GM18873 (cell line): Measurements from ENCODE around the gene TAS2R4.
"Not testable (repeated sequence)": the region's sequence is repeated elsewhere in the genome, so short reads cannot be mapped to it uniquely, and the experiment has no call there.

ENCODE experiments used
- ATAC-seq: cut with Tn5 transposase; IDR thresholded peaks from one replicate; pipeline ENCODE4 v1.9.1; 2021; ENCODE audit warnings: mild to moderate bottlenecking, moderate library complexity, moderate number of reproducible peaks; ENCODE audit not compliant: unreplicated experiment, low FRiP score

TAS2R4 gene

DNA sequence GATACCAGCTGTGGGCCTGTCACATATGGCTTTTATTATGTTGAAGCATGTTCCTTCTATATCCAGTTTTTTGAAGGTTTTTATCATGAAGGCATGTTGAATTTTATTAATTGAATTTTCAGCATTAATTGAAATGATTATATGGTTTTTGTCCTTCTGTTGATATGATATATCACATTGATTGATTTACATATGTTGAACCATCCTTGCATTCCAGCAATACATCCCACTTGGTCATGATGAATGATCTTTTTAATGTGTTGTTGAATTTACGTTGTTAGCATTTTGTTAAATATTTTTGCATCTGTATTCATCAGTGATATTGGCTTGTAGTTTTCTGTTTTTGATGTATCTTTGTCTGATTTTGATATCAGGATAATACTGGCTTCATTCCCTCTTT lies 43.6 kb downstream of the TAS2R4 start:
- ATAC-seq = no peak

DNA sequence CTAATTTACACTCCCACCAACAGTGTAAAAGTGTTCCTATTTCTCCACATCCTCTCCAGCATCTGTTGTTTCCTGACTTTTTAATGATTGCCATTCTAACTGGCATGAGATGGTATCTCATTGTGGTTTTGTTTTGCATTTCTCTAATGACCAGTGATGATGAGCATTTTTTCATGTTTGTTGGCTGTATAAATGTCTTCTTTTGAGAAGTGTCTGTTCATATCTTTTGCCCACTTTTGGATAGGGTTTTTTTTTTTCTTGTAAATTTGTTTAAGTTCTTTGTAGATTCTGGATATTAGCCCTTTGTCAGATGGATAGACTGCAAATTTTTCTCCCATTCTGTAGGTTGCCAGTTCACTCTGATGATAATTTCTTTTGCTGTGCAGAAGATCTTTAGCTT lies 46.0 kb downstream of the TAS2R4 start:
- not testable (repeated sequence) for ATAC-seq
